HG03442 (cell line): Measurements from ENCODE around the gene C5orf46.

Source experiments
- ATAC-seq: cut with Tn5 transposase; IDR thresholded peaks from one replicate; pipeline ENCODE4 v1.9.1; 2021; ENCODE audit warnings: mild to moderate bottlenecking, moderate library complexity; ENCODE audit not compliant: unreplicated experiment

Gene C5orf46

DNA sequence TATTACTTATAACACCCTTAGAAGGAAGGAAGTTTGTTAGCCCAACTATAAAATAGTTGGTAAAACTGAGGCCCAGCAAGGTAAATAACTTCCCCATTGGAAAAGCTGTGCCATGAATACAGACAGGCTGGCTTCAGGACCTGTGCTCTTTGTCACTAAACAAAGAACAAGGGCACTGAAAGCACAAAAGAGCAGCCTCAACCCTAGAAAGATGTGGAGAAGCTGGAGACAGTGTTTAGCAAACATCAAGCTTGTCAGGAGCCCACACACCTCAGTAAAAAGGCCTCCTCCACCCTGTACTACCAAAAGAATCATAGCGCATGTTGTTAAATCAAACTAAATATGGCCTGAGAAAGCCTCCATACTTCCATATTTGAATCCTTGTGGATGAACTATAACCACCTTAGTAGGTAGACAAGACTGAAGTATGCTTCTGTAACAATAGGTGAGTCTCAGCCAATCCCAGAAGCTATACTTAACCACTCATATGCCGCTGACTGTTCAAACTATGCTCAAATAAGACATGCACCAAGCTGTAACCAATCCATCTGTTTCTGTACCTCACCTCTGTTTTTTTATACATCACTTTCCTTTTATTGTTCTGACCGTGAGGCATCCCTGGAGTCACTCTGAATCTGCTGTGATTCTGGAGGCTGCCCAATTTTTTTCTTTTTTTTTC, 46.2 kb downstream of the C5orf46 start:
- no peak for ATAC-seq

DNA sequence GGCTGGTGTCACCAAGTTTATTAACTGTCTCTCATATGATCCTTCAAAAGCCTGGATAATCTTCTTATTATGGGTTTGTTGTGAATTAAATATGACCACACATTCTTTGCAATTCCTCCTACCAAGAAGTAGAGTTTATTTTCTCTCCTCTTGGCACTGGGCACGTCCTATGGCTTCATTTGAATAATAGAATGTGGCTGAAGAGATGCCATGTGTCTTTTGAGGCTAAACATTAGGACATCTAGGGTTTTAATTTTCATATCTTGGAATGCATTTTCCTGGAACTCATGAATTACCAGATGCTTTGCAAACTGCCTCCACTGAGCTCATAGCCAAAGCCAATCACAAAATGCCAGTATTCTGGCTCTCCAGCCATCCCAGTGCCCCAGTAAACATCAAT, 47.8 kb downstream of the C5orf46 start:
- ATAC-seq, result no peak

DNA sequence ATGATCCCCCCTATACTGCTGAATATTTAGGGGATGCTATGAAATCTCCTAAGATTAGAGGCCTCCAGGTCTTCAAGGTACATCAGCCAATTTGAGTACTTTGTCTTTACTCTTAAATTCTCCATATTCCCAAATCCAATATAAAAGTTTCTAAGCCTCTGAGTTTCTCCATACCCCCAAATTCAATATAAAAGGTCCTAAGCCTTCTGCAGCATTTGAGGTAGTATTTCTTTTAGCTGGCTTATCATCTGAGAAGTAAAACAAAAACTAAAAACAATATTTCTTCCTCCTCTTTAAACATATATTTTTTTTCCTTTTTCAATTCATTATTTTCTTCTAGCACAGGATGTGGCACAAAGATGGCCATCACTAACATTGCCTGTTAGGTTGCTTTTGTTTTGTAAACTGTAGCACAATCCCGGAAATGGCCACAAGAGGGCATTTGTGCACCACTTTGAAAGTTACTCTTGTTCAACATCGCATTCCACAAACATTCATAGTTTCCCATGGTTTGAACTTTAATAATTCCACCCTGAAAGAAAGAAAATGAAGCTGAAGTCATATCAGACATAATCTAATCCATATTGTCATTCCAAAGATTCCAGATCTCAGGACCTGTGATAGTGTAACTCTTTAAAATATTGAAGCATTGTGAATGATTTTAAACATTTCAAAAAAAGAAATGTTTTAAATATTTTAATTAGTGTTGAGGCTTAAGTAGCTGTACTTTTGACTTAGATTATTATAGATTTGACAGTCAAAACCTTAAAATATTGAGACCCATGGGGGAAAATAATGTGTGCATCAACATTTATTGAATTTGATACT, 48.8 kb downstream of the C5orf46 start:
- ATAC-seq, result peak; percentile 91

DNA sequence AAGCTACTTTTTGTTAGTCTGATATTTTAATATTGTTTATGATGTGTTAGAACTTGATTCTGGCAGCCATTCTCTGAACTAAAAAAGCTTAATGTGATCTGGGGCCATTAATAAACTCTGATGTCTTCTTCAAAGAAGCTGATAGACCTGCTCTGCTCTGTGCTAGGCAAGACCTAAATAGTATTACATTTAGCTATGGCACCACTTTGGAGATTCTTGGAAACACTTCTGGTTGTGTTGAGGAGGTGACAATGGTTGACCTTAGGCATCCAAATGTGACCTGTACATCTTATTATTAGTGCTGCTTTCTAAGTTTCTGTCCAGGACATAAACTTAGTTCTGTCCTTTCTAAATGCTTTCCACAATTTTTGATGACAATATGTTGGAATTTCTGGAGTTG, 49.5 kb downstream of the C5orf46 start:
- ATAC-seq, result no peak

DNA sequence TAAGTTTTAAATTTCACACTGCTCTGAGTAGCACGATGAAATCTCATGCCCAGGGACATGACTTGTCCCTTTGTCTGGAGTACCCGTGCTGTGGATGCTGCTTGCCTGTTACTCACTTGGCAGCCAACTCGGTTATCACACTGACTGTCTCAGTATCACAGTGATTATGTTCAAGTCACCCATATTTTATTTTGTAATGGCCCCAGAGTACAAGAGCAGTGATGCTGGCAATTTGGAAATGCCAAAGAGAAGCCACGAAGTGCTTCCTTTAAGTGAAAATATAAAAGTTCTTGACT, 50.6 kb downstream of the C5orf46 start:
- no peak for ATAC-seq

DNA sequence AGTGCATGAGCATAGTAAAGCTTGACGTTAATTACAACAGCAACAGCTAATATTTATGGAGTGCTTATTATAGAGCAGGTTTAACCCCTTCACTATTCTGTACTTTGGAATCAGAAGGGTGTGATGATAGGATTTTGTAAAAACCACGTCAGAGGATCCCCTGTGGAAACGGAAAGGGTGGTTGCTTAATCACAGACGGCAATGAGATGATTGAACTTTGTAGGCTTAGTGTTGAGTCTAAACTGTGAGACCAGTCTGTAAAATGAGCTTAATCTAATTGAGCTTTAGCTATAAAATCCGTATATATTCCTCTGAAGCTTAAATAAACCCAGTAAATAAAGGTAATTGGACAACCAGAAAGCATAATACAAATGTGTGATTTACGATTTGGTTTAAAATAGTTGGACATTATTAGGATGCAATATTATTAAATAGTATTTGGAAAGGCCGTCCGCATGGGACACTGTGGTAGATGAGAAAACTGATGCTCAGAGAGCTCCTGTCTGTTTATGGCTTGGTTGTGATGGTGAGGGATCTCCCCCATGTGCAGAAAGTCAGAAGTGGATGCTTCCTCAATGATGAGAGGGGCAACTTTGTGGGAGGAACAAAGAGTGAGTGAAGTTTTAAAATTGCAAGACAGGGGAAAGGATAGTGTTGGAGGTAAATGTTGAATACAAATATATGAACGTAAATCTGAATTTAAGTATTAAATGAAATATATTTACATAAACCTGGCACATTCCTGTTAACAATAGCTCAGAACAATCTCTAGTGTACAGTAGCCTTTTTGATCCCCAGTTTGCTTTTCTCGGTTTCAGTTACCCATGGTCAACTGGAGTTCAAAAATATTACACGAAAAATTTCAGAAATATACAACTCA, 51.2 kb downstream of the C5orf46 start:
- no peak for ATAC-seq

DNA sequence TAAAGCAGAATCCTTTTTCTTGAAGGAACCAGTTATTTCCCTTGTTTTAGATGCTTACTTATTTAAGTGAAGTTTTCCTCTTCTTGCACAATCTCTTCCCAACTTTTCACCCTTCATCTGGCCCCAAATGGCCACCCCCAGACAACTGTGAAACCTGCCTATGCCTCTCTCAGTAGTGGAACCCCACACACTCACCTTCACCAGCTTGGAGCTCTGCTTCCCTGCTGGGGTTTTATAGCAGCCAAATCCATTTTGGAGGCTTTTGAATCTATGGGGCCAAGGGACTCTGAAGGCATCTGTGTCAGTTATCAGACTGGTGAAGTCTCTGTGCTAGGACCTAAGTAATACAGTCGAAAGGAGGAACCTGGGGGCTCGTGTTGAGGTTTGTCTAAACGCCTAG, 52.0 kb downstream of the C5orf46 start:
- ATAC-seq, result no peak

DNA sequence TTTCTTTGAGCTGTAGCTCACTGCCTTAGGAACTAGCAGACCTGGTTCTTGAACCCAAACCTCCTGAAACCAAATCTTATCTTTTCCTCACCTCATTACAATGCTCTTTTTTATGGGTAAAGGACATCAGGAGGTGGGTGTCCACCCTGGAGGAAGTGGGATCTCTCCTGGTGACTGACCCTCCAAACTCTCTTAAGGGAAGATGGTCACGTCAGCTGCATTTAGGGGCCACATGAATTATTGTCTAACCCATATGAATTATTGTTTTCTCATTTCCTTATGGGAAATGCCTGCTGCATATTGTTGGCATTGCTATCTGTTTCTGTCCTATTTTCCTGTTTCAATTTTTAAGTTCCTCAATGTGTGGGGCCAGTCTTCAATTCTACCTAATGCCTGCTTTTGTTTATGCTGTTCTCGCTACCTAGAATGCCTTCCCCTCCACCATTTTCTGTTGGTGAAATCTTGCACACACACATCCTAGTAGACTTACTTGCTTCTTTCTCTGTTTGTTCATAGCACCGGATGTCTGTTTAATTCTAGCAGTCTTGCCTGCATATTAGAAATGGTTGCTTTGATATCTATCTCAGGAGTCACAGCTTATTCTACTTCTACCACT, 52.9 kb downstream of the C5orf46 start:
- ATAC-seq, result no peak

DNA sequence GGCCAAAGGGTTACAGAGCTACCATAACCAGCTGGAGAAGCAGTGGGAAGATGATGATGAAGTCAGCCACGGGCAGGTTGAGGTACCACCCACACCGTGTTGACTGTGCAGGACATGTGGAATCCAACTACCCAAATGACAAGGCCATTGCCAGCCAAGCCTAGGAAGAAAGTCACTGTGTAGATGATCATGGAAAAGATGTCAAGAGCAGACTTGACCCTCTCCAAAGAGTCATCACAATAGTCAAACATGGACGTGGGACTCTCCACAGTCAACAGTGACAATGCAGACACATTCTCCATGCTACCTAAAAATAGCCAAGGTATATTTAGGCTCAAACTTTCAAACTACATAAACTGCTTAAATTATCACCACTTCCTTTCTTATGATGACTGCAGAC, 54.0 kb downstream of the C5orf46 start:
- no peak for ATAC-seq

DNA sequence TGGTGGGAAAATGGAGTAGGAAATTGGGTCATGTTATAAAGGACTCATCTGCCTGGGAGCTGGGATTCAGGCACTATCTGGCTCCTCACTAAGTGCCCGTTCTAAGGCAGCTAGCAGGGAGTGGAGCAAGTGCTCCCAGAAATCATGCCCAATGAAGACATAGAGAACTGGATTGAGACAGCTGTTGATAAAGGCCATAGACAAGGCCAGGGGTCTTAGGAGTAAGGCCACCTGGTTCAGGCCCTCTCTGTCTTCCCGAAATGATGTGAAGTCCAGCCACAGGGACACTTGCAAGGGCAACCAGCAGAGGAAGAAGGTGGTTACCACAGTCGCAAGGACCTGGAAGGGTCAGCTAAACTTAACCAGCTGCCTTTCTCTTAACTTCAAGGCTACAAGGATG, 54.8 kb downstream of the C5orf46 start:
- no peak for ATAC-seq

DNA sequence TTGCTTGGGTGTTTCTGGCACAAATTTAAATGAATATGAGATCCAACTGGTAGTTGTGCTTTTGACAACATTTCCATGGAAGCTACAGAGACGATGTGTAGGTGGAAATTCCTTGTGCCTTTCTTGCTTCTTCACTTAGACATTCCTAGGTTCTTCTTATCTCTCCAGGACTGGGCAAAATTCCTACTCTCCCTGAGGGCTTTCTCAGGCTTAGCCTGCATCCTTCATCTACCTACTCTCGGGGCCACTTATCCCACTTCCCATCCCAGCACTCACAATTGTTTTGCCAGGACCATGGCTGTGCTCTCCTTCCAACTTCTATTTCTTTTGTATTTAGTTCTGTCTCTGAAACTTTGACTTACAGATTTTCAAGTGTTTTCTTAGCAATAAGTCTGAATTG, 57.1 kb downstream of the C5orf46 start:
- ATAC-seq, result no peak

DNA sequence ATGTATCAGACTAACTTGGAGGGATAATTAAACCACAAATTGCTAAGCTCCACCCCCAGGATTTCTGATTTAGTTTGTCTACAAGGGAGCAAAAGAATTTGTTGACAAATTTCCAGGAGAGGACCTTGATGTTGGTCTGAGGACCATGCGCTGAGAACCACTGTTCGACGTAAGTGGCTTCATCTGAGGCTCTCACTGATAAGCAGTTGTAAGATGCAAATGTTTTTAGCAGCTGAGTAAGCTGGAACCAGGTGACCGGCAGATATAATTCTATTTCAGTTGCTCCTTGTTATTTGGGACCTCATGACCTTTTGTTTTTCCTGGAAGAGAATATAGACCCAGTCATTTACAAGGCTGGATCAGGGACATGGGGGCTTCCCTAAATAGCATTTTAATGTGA, 60.7 kb downstream of the C5orf46 start:
- no peak for ATAC-seq

DNA sequence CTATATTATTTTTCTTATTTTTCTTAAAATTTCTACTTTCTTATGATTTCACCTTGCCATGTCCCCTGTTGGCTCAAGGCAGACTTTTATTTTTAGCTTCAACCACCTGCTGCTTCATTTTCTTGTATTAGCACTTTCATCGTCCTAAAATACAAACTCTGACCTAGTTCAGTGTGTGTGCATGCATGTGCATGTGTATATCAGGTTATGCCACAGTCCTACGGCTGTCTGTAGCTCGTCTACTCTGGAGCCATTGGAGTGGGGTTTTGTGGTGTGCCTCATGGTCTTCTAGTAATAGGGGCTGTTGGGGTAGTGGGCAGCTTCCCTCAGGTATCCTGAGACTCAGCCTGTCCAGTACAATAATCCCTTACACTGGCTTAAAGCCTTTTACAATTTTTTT, 61.5 kb downstream of the C5orf46 start:
- no peak for ATAC-seq

DNA sequence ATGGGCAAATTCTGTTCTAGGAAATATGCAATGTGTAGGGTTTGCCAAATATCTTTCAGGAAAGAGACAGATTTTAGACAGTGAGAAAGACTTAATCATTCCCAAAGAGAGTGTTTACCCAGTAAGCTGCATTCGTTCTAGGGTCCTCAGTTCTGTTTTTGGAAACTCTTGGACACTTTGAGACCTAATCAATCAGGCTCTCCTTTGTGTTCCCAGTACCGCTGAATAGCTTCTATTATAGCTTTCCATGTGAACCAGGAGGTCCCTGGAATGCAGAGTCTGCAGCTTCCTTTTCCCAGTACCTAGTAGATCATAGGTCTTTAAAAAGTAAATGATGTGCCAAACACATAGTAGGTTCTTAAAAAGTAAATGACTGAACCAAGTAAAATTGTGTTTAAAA, 63.5 kb downstream of the C5orf46 start:
- ATAC-seq, result no peak
